ENCODE results near the gene TRAK1. TPM values are rescaled to one million over a fixed set of nuclear protein-coding genes. Genes with fewer than 3 reads are reported as not detected.
"Not testable (repeated sequence)": the region's sequence is repeated elsewhere in the genome, so short reads cannot be mapped to it uniquely, and the experiment has no call there.

The TRAK1 gene
- total RNA-seq, 6 experiments from 2014 or later: 50.6 to 54.3 (median 52.3) TPM

DNA sequence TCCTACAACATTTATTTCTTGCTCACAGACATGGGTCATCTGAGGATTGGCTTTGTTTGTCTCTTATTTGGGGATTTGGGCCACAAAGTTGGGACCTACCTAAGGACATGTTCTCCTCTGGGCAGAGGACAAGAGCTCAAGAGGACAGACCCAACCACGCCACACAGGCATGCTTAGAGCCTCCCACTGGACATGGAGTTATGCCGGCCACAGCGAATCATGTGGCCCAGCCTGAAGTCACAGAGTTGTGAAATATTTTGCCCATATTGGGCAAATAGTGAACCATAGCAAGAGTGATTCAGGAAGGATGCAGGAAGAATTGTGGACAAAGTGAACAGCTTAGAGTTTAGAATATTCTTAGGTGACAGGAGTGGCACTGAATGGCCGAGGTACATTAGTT lies 9.9 kb downstream of the TRAK1 start:
- DNase-seq: peak; percentile 75
- peaks cover 12% of the 10 kb centered on the region for H3K36me3 Mint-ChIP-seq (ENCODE audit: low read depth)

DNA sequence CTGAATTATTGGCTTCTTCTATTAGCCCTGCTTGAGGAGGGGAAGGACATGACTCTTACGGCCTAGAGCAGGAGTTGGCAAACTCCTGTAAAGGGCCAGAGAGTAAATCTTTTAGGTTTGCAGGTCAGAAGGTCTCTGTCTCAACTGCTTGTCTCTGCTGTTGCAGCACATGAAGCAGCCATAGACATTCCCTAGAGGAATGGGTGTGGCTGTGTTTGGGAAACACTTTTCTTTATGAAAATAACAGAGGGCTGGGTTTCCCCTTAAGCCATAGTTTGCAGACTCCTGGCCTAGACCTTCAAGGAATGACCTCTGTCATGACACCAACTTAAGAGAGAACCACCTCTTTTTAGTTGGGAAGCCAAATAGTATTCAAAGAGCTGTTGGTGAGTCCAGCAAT lies 10.3 kb downstream of the TRAK1 start:
- H3K9me3 Mint-ChIP-seq: no peaks in the 10 kb centered on the region
- H3K4me3 Mint-ChIP-seq: peak overlapping the region; percentile 10; the same call in 1 of the 2 replicates
- no peaks in the 10 kb centered on the region; the same call in 1 of the 2 replicates for H3K27me3 Mint-ChIP-seq (ENCODE audit: insufficient read depth)
- H3K27ac Mint-ChIP-seq: peak overlapping the region; percentile 90
- peaks cover 56% of the 10 kb centered on the region for H3K4me1 Mint-ChIP-seq (ENCODE audit: low read depth)
- no peak for DNase-seq
- TF ChIP-seq, protein P1, sequence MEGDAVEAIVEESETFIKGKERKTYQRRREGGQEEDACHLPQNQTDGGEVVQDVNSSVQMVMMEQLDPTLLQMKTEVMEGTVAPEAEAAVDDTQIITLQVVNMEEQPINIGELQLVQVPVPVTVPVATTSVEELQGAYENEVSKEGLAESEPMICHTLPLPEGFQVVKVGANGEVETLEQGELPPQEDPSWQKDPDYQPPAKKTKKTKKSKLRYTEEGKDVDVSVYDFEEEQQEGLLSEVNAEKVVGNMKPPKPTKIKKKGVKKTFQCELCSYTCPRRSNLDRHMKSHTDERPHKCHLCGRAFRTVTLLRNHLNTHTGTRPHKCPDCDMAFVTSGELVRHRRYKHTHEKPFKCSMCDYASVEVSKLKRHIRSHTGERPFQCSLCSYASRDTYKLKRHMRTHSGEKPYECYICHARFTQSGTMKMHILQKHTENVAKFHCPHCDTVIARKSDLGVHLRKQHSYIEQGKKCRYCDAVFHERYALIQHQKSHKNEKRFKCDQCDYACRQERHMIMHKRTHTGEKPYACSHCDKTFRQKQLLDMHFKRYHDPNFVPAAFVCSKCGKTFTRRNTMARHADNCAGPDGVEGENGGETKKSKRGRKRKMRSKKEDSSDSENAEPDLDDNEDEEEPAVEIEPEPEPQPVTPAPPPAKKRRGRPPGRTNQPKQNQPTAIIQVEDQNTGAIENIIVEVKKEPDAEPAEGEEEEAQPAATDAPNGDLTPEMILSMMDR (IDR thresholded peaks at IDR 0.05): no peak
- peaks cover 12% of the 10 kb centered on the region for H3K36me3 Mint-ChIP-seq (ENCODE audit: low read depth)

More for the DNA sequence above, 9.9 kb downstream of the TRAK1 start:
- Mint-ChIP-seq H3K27ac (peak overlapping the region; percentile 90), H3K9me3 (no peaks in the 10 kb centered on the region), H3K27me3 (ENCODE audit: insufficient read depth) (no peaks in the 10 kb centered on the region; the same call in 1 of the 2 replicates), H3K4me1 (ENCODE audit: low read depth) (peaks cover 57% of the 10 kb centered on the region), H3K4me3 (peak overlapping the region; percentile 10; the same call in 1 of the 2 replicates)
- TF ChIP-seq, protein P1 (IDR thresholded peaks at IDR 0.05): no peak

DNA sequence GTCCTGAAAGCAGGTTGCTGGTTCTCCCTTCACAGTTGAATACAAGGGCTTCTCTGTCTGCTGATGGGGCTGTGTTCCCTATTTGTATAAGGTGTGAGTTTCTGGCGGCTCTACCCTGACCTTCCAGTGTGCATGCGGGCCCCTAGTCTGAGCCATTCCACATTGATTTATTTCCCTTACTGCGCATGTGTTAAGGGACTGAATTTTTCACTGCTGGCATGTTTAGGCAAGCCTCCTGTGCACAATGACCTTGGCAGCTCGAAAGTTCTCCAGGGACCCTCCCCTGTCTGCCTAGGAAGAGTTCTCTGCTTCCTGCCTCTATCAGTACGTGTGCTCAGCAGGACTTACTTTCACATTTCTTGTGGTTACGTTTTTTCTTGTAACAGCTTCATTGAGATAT lies 11.4 kb downstream of the TRAK1 start:
- peaks cover 45% of the 10 kb centered on the region for H3K4me1 Mint-ChIP-seq (ENCODE audit: low read depth)

DNA sequence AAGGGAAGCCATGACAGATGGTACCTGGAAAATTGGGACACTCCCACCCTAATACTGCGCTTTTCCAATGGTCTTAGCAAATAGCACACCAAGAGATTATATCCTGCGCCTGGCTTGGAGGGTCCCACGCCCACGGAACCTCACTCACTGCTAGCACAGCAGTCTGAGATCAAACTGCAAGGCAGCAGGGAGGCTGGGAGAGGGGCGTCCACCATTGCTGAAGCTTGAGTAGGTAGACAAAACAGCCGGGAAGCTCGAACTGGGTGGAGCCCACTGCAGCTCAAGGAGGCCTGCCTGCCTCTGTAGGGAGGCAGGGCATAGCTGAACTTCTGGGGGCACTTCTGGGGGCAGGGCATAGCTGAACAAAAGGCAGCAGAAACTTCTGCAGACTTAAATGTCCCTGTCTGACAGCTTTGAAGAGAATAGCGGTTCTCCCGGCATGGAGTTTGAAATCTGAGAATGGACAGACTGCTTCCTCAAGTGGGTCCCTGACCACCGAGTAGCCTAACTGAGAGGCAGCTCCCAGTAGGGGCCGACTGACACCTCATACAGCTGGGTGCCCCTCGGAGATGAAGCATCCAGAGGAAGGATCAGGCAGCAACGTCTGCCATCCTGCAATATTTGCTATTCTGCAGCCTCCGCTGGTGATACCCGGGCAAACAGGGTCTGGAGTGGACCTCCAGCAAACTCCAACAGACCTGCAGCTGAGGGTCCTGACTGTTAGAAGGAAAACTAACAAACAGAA lies 12.9 kb downstream of the TRAK1 start:
- H3K27ac Mint-ChIP-seq; H3K9me3 Mint-ChIP-seq; DNase-seq; H3K4me3 Mint-ChIP-seq; H3K27me3 Mint-ChIP-seq (ENCODE audit: insufficient read depth): not testable (repeated sequence)
- Mint-ChIP-seq H3K4me1 (ENCODE audit: low read depth) (peaks cover 30% of the 10 kb centered on the region), H3K36me3 (ENCODE audit: low read depth) (peaks cover 12% of the 10 kb centered on the region)

More for the DNA sequence above, 11.4 kb downstream of the TRAK1 start:
- Mint-ChIP-seq H3K36me3 (ENCODE audit: low read depth) (peaks cover 12% of the 10 kb centered on the region), H3K27me3 (ENCODE audit: insufficient read depth) (no peaks in the 10 kb centered on the region; the same call in 1 of the 2 replicates), H3K27ac (peak overlapping the region; percentile 90), H3K4me3 (no peak overlapping the region), H3K9me3 (no peaks in the 10 kb centered on the region)
- DNase-seq: no peak
- TF ChIP-seq, protein P1 (IDR thresholded peaks at IDR 0.05): no peak

DNA sequence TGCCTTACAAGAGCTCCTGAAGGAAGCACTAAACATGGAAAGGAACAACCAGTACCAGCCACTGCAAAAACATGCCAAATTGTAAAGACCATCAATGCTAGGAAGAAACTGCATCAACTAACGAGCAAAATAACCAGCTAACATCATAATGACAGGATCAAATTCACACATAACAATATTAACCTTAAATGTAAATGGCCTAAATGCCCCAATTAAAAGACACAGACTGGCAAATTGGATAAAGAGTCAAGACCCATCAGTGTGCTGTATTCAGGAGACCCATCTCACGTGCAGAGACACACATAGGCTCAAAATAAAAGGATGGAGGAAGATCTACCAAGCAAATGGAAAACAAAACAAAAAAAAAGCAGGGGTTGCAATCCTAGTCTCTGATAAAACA lies 14.8 kb downstream of the TRAK1 start:
- peaks cover 12% of the 10 kb centered on the region for H3K36me3 Mint-ChIP-seq (ENCODE audit: low read depth)
- H3K9me3 Mint-ChIP-seq: not testable (repeated sequence)

DNA sequence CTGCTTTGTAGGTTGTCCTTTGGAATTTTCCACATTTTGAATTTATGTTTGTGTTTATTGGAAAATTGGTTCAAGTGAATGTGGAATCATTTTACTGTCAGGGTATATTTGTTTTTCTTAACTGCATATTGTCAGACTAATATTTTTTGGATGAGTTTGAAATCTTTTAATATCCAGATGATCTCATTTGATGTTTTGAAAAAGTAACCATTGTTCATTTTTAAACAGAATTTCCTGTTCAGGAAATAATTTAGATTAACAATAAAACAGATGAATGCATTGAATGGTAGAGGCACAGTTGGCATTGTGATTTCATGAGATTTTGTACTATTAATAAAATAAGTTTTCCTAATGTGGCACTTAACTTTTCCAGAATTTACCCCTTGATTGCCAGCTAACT lies 15.5 kb downstream of the TRAK1 start:
- Mint-ChIP-seq H3K9me3 (no peaks in the 10 kb centered on the region), H3K4me3 (no peak overlapping the region), H3K27me3 (ENCODE audit: insufficient read depth) (peaks cover 2% of the 10 kb centered on the region; the same call in 1 of the 2 replicates), H3K27ac (no peak overlapping the region), H3K4me1 (ENCODE audit: low read depth) (peaks cover 4% of the 10 kb centered on the region), H3K36me3 (ENCODE audit: low read depth) (peaks cover 12% of the 10 kb centered on the region)
- no peak for DNase-seq
- TF ChIP-seq, protein P1 (IDR thresholded peaks at IDR 0.05): no peak

More for the DNA sequence above, 14.8 kb downstream of the TRAK1 start:
- H3K27me3 Mint-ChIP-seq (ENCODE audit: insufficient read depth); H3K27ac Mint-ChIP-seq; DNase-seq; H3K4me3 Mint-ChIP-seq: not testable (repeated sequence)
- H3K4me1 Mint-ChIP-seq (ENCODE audit: low read depth): peaks cover 11% of the 10 kb centered on the region

All from HFFc6 (cell line).